ENCODE data around the gene TNFRSF14.

DNA sequence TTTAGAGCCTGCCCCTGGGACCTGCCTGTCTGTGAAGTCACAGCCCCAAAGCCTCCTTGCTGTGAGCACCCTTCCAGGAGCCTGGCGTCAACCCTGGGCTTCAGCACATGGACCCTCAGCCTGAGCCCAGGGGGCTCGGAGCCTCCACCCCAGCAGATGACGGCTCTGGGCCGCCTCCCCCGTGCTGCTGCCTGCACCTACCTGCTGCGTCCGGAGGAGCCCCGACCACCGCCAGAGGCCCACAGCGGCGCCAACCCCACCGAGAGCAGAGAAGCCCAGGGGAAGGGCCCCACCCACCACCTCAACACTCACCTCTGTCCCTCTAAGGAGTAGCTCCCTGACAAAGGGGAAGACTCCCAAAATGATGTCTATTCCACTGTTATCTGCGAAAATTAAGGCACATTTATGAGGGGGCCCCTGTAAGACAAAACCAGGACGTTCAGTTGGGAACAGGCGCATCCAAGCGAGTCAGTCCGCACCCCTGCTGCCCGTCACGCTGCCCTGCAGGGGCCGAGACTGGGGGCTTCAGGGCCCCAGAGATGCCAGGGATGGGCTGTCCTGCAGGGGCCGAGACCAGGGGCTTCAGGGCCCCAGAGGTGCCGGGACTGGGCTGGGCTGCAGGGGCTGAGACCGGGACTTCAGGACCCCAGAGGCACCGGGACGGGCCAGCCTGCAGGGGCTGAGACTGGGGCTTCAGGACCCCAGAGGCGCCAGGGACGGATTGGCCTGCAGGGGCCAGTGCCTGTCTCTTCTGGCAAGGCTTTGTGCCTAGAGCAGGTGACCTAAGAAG lies 45.6 kb upstream of the TNFRSF14 start:
- TF ChIP-seq, protein P1, sequence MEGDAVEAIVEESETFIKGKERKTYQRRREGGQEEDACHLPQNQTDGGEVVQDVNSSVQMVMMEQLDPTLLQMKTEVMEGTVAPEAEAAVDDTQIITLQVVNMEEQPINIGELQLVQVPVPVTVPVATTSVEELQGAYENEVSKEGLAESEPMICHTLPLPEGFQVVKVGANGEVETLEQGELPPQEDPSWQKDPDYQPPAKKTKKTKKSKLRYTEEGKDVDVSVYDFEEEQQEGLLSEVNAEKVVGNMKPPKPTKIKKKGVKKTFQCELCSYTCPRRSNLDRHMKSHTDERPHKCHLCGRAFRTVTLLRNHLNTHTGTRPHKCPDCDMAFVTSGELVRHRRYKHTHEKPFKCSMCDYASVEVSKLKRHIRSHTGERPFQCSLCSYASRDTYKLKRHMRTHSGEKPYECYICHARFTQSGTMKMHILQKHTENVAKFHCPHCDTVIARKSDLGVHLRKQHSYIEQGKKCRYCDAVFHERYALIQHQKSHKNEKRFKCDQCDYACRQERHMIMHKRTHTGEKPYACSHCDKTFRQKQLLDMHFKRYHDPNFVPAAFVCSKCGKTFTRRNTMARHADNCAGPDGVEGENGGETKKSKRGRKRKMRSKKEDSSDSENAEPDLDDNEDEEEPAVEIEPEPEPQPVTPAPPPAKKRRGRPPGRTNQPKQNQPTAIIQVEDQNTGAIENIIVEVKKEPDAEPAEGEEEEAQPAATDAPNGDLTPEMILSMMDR (IDR thresholded peaks at IDR 0.05): no peak
- no peak for TF ChIP-seq ZFX (IDR thresholded peaks at IDR 0.05; ENCODE audit: borderline replicate concordance)

All from 22Rv1 (cell line).